Brain microvascular endothelial cell (primary cell): ENCODE measurements around the gene VWA3A.

Experiments
- DNase-seq: peaks from one replicate; pipeline ENCODE4 v3.0.0-alpha.2; 2020
- H3K27ac ChIP-seq: fragments of 250-450 bp; sonication (Bioruptor Pico); 2 replicates; pipeline ENCODE4 v1.5.1; 2020; ENCODE audit warnings: mild to moderate bottlenecking, moderate library complexity
- H3K27me3 ChIP-seq: fragments of 250-450 bp; sonication (Bioruptor Pico); replicated peaks from 2 replicates; pipeline ENCODE4 v1.5.1; 2020; ENCODE audit warnings: mild to moderate bottlenecking
- H3K36me3 ChIP-seq: fragments of 250-450 bp; sonication (Bioruptor Pico); replicated peaks from 2 replicates; pipeline ENCODE4 v1.5.1; 2020; ENCODE audit warnings: mild to moderate bottlenecking
- H3K4me3 ChIP-seq: 2 replicates; pipeline ENCODE4 v1.5.1; 2011; ENCODE audit warnings: low read depth, mild to moderate bottlenecking, control low read depth, low read length, moderate library complexity
- CTCF ChIP-seq: IDR thresholded peaks from 2 replicates; pipeline ENCODE4 v1.5.1; 2011; ENCODE audit warnings: low read depth, mild to moderate bottlenecking, moderate library complexity, low read length, control low read depth, inconsistent platforms; ENCODE audit errors: missing control alignments
- in situ Hi-C: cut with HindIII; loops from 2 replicates; pipeline ENCODE4 v1.10.0; 2017; ENCODE audit warnings: low sequenced_read_pairs, low pct_ligation_motif_present

Gene VWA3A

GRCh38 chr16:22071331-22071910 is 20.9 kb upstream of the VWA3A start:
- no peak for DNase-seq
- Histone ChIP-seq H3K4me3 (no peak overlapping the region), H3K36me3 (no peaks in the 10 kb centered on the region), H3K27me3 (no peaks in the 10 kb centered on the region), H3K27ac (no peak overlapping the region)
- in situ Hi-C loops = no loop called here
- TF ChIP-seq CTCF = no peak

- Histone ChIP-seq H3K27me3 (no peaks in the 10 kb centered on the region), H3K4me3 (no peak overlapping the region), H3K36me3 (no peaks in the 10 kb centered on the region), H3K27ac (no peak overlapping the region)
- DNase-seq = no peak
- in situ Hi-C loops = no loop called here
- no peak for TF ChIP-seq CTCF
Measured at GRCh38 chr16:22073350-22073749, 19.0 kb upstream of the VWA3A start.

- no peaks in the 10 kb centered on the region for H3K36me3 ChIP-seq
- TF ChIP-seq CTCF = no peak
- peak; percentile 17 for DNase-seq
- H3K27me3 ChIP-seq = no peaks in the 10 kb centered on the region
- in situ Hi-C loops = loop anchor here (25.0 kb wide), 1 partner anchor 88 kb away; no protein-coding TSS in a partner anchor
- H3K27ac ChIP-seq = peak overlapping the region; percentile 24
- no peak overlapping the region for H3K4me3 ChIP-seq
Measured at GRCh38 chr16:22075043-22075757, 17.1 kb upstream of the VWA3A start.

GRCh38 chr16:22075776-22076175 is 16.6 kb upstream of the VWA3A start:
- H3K27me3 ChIP-seq = no peaks in the 10 kb centered on the region
- no peak for DNase-seq
- in situ Hi-C loops = loop anchor here (25.0 kb wide), 1 partner anchor 88 kb away; no protein-coding TSS in a partner anchor
- no peaks in the 10 kb centered on the region for H3K36me3 ChIP-seq
- H3K27ac ChIP-seq = peak overlapping the region; percentile 24
- H3K4me3 ChIP-seq = no peak overlapping the region
- no peak for TF ChIP-seq CTCF

GRCh38 chr16:22077700-22078313 is 14.5 kb upstream of the VWA3A start:
- Histone ChIP-seq H3K27me3 (no peaks in the 10 kb centered on the region), H3K27ac (no peak overlapping the region), H3K4me3 (no peak overlapping the region), H3K36me3 (no peaks in the 10 kb centered on the region)
- peak; percentile 71 for DNase-seq
- in situ Hi-C loops = loop anchor here (25.0 kb wide), 1 partner anchor 91 kb away; no protein-coding TSS in a partner anchor
- peak; percentile 90 for TF ChIP-seq CTCF
